ENCODE measurements around the gene STK33. TPM values are rescaled to one million over a fixed set of nuclear protein-coding genes. Genes with fewer than 3 reads are reported as not detected.

Gene STK33
- total RNA-seq, 1 donor from 2014 or later = 11.5 TPM

- intact Hi-C loops (cut with DNase I) = no loop called here
Observed at GRCh38 chr11:8386134-8386864, 207.7 kb downstream of the STK33 start.

GRCh38 chr11:8384199-8384821 is 209.7 kb downstream of the STK33 start:
- Histone ChIP-seq H3K36me3 (no peaks in the 10 kb centered on the region), H3K9me3 (no peaks in the 10 kb centered on the region), H3K4me1 (peaks cover 6% of the 10 kb centered on the region), H3K4me3 (no peak overlapping the region), H3K27me3 (no peaks in the 10 kb centered on the region), H3K27ac (no peak overlapping the region)
- no peak for DNase-seq (ENCODE audit: extremely low spot score in 2 of 2)
- TF ChIP-seq POLR2AphosphoS5 (IDR thresholded peaks at IDR 0.05; ENCODE audit: insufficient read depth in 1 of 2, low read depth in 1 of 2) = no peak
- TF ChIP-seq CTCF (IDR thresholded peaks at IDR 0.05) = no peak
- TF ChIP-seq POLR2A (IDR thresholded peaks at IDR 0.05) = no peak
- intact Hi-C loops (cut with DNase I) = no loop called here

More at GRCh38 chr11:8386134-8386864, 207.7 kb downstream of the STK33 start:
- H3K4me3 ChIP-seq = no peak overlapping the region
- TF ChIP-seq POLR2AphosphoS5 (IDR thresholded peaks at IDR 0.05; ENCODE audit: insufficient read depth in 1 of 2, low read depth in 1 of 2) (no peak), CTCF (IDR thresholded peaks at IDR 0.05) (no peak), POLR2A (IDR thresholded peaks at IDR 0.05) (no peak)
- peaks cover 11% of the 10 kb centered on the region for H3K4me1 ChIP-seq
- H3K9me3 ChIP-seq = no peaks in the 10 kb centered on the region
- H3K36me3 ChIP-seq = no peaks in the 10 kb centered on the region
- no peak overlapping the region for H3K27ac ChIP-seq
- H3K27me3 ChIP-seq = no peaks in the 10 kb centered on the region
- no peak for DNase-seq (ENCODE audit: extremely low spot score in 2 of 2)

- no peak overlapping the region for H3K27ac ChIP-seq
- H3K4me3 ChIP-seq = no peak overlapping the region
- no peak for DNase-seq (ENCODE audit: extremely low spot score in 2 of 2)
- no peaks in the 10 kb centered on the region for H3K4me1 ChIP-seq
- no peaks in the 10 kb centered on the region for H3K9me3 ChIP-seq
- no peaks in the 10 kb centered on the region for H3K36me3 ChIP-seq
- TF ChIP-seq POLR2AphosphoS5 (IDR thresholded peaks at IDR 0.05; ENCODE audit: insufficient read depth in 1 of 2, low read depth in 1 of 2) = no peak
- TF ChIP-seq POLR2A (IDR thresholded peaks at IDR 0.05) = no peak
- no peak for TF ChIP-seq CTCF (IDR thresholded peaks at IDR 0.05)
- H3K27me3 ChIP-seq = no peaks in the 10 kb centered on the region
- intact Hi-C loops (cut with DNase I) = no loop called here
Observed at GRCh38 chr11:8383627-8384026, 210.4 kb downstream of the STK33 start.

- H3K4me3 ChIP-seq = no peak overlapping the region
- H3K27me3 ChIP-seq = no peaks in the 10 kb centered on the region
- no peak overlapping the region for H3K27ac ChIP-seq
- intact Hi-C loops (cut with DNase I) = no loop called here
- H3K36me3 ChIP-seq = no peaks in the 10 kb centered on the region
- TF ChIP-seq POLR2A (IDR thresholded peaks at IDR 0.05) = no peak
- no peak for TF ChIP-seq POLR2AphosphoS5 (IDR thresholded peaks at IDR 0.05; ENCODE audit: insufficient read depth in 1 of 2, low read depth in 1 of 2)
- TF ChIP-seq CTCF (IDR thresholded peaks at IDR 0.05) = no peak
- no peaks in the 10 kb centered on the region for H3K4me1 ChIP-seq
- DNase-seq (ENCODE audit: extremely low spot score in 2 of 2) = no peak
- H3K9me3 ChIP-seq = no peaks in the 10 kb centered on the region
Observed at GRCh38 chr11:8383227-8383626, 210.8 kb downstream of the STK33 start.

Measured in vagina (tissue), 2 donors.